ENCODE data around the gene DXO.
"Not testable (repeated sequence)": the region's sequence is repeated elsewhere in the genome, so short reads cannot be mapped to it uniquely, and the experiment has no call there.

Gene DXO

DNA sequence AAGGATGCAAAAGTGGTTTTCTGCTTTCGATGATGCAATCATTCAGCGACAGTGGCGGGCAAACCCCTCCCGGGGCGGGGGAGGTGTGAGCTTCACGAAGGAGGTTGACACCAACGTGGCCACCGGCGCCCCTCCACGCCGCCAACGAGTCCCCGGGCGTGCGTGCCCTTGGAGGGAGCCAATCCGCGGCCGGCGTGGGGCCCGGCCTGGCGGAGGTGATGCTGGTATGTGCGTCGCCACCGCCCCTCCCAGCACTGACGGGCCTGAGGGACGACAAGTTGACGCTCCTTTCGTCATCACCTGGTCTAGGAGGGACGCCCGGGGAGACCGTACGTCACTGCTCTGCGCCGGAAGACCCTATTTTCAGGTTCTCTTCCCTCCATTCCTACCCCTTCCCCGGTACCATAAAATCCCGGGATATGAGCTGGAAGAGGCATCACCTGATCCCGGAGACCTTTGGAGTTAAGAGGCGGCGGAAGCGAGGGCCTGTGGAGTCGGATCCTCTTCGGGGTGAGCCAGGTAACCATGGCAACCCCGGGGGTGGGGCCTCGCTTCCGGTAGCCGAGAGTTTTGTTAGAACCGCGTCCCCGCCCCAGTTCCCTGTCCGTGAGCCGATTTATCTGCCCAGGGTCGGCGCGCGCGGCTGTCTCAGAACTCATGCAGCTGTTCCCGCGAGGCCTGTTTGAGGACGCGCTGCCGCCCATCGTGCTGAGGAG is at the start of gene DXO:
Gene DXO (minus strand): TSS at position 146 of the 716 bp plus-strand sequence. CDS start 463 bp downstream, outside the sequence.
- peak; percentile 95 for DNase-seq

GRCh38 chr6:32014547-32014946 is 42.6 kb upstream of the DXO start, which contains the start of gene C4B:
C4B (plus strand) TSS chr6:32014795; CDS start chr6:32014846, 51 bp downstream.
- DNase-seq, result not testable (repeated sequence)

DNA sequence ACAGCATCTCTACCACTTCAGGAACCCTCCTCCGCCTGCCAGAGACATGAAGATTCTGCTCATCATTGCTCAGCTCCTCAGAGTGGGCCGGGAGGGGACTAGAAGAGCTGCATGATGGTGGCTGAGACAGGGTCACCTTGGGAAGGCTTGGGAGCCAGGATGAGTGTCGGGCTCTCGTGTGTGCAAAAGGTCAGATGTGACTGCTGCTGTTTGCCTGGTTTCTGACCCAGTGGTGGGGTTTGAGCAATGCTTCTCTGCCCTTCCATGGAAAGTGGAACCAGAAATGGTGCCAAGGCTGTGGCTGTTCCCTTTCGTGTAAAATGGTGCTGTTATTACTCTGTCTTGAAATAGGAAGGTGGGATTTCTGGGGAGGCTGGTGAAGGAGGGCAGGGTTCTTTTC is 41.8 kb upstream of the DXO start:
- not testable (repeated sequence) for DNase-seq

DNA sequence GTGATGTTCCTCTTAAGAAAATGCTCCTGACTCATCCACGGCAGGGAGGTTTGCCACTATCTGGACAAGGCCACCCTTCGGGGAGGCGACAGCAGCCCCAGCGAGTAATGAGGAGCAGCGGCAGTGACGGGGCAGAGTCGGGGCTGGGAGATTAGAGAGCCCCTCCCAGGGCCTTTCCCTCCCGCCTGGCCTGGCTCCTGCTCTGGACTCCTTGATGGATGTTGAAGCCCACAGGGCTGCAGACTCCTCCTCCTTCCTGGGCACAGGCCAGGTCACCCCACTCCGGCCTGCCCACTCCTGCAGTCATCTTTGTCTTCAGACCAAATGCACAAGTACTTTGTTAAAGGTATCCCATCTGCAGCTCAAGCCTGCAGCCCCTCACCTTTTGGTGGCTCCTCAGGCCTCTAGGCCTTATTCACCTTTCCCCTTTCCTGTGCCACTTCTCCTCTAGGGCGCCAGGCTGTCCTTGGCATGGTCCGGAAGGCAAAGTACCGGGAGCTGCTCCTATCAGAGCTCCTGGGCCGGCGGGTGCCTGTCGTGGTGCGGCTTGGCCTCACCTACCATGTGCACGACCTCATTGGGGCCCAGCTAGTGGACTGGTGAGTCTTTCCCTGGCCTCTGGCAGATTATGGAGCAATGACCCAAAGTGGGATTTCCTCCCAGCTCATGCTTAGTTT is 41.1 kb upstream of the DXO start:
- DNase-seq, result not testable (repeated sequence)

DNA sequence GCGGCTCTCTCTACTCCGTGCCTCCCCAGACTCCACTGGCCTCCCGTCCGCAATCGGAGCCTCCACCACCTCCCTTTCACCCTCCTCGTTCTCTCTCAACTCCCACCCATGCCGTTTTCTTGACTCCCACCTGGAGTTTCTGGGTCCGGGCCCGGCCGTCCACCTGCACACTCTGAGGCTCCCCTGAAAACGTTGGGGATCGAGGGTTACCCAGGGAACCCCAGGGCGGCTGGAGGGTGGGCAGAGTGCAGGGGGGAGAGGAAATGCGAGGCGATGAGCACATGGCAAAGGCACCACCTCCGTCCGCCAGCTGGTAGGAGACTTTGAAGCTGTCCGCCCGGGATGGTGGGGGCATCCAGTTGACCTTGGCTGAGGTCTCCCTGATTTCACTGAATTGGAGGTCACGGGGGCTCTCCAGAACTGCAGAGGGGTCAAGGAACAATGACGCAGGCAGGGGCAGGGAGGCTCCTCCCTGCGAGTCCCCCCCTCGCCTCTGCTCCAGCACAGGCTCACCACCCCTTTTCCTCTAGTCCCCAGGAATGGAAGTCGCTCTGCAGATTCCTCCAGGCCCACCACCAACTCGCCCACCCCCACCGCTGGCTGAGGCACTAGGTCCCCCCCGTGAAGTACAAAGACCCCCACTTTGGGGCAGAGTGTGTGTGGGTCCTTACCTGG is 39.1 kb upstream of the DXO start:
- not testable (repeated sequence) for DNase-seq

DNA sequence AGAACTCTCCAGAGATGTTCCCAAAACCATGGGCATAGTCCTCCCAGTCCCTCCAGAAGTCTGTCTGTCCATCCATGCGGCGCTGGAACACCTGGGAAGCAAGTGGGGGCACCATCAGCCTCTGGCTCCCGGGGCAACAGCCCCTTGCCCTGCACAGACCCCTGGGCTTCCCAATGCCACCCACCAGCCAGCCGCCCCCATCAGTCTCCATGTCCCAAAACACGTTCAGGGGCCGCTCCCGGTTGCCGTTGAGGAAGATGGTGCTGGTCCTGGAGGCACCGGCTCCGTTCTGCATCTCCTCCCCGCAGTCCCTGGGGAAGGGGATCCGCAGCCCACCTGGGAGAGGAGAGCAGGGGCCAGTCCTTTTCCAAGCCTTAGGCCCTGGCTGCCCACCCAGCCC is 37.6 kb upstream of the DXO start:
- DNase-seq, result not testable (repeated sequence)

GRCh38 chr6:32008616-32009015 is 36.7 kb upstream of the DXO start:
- not testable (repeated sequence) for DNase-seq

- not testable (repeated sequence) for DNase-seq
These were observed 36.1 kb upstream of the DXO start for GRCh38 chr6:32008037-32008436.

GRCh38 chr6:32007086-32007485 is 35.1 kb upstream of the DXO start:
- DNase-seq, result not testable (repeated sequence)

DNA sequence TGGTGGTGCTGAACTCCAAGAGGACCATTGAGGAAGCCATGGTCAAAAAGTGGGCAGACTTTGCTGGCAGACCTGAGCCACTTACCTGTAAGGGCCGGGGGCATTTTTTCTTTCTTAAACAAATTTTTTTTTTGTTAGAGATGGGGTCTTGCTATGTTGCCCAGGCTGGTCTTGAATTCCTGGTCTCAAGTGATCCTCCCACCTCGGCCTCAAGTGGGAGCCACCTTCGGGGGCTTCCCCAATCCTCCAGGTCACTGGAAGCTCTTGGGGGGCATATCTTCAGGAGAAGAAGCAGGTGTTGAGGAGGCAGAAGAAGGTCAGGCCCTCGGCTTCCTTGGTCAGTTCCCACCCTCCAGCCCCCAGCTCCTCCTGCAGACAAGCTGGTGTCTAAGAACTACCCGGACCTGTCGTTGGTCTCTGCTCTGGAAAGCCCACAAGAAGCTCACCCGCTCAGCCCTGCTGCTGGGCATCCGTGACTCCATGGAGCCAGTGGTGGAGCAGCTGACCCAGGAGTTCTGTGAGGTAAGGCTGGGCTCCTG is 34.1 kb upstream of the DXO start:
- DNase-seq, result not testable (repeated sequence)

- DNase-seq, result not testable (repeated sequence)
These were observed 33.6 kb upstream of the DXO start for GRCh38 chr6:32005538-32005880.

- DNase-seq, result not testable (repeated sequence)
These were observed 33.1 kb upstream of the DXO start for GRCh38 chr6:32004864-32005537.

GRCh38 chr6:32004393-32004792 is 32.5 kb upstream of the DXO start:
- not testable (repeated sequence) for DNase-seq

- not testable (repeated sequence) for DNase-seq
These were observed 31.4 kb upstream of the DXO start for GRCh38 chr6:32003301-32003700.

GRCh38 chr6:32002546-32003268 is 30.8 kb upstream of the DXO start:
- not testable (repeated sequence) for DNase-seq

DNA sequence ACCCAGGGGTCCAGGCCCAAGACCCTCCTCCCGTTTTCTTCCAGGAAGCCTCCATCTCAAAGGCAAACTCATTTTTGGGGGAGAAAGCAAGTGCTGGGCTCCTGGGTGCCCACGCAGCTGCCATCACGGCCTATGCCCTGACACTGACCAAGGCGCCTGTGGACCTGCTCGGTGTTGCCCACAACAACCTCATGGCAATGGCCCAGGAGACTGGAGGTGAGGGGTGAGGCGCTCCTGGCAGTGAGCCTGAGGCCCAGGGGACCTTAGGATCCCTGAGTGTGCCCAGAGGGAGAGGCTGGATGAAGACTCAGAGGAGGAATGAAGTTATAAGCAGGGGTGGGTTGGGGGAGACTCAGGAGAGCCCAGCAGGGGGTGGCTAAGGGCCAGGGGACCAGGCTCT is 24.4 kb upstream of the DXO start:
- not testable (repeated sequence) for DNase-seq

- DNase-seq, result not testable (repeated sequence)
These were observed 22.5 kb upstream of the DXO start for GRCh38 chr6:31994421-31994820.

DNA sequence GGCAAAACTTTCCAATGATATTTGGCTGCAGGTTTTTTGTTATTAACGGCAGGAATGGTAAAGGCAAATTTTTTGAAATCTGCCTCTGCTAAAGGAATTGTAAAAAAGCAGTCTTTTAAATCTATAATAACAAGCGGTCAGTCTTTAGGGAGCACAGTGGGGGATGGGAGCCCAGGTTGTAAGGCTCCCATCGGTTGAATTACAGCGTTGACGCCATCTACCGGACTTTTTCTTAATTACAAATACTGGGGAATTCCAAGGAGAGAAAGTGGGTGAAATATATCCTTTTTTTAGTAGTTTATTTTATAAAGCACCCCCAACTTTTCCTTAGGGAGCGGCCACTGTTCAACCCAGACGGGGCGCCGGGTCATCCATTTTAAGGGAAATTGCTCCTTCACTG is 17.4 kb upstream of the DXO start:
- DNase-seq, result not testable (repeated sequence)

DNA sequence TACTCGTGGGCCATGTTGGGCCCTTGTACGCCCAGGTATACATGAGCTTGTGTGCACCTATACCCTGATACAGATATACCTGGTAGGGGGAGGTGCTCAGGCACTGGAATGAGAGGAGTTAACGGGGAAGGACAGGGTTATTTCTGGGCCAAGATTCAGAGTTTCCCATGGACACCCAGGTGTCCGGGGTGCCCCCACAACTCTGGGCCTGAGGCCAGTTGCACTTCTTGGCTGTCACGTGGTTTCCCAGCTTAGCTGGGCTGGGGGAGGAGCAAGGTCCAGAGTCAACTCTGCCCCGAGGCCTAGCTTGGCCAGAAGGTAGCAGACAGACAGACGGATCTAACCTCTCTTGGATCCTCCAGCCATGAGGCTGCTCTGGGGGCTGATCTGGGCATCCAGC is 9.8 kb upstream of the DXO start, which contains the start of gene C4A:
Gene C4A (plus strand): TSS at position 314 of the 400 bp plus-strand sequence. CDS start 51 bp downstream, at position 365.
- not testable (repeated sequence) for DNase-seq

GRCh38 chr6:31980998-31981397 is 9.1 kb upstream of the DXO start:
- not testable (repeated sequence) for DNase-seq

- not testable (repeated sequence) for DNase-seq
These were observed 8.4 kb upstream of the DXO start for GRCh38 chr6:31980195-31980876.

Measured in NCI-H1092 (cell line).